HUES6 (cell line): ENCODE data around the gene NOP16.

Source experiments
- H3K27ac ChIP-seq: 2 replicates; pipeline ENCODE4 v1.7.0; 2013; ENCODE audit warnings: low read depth, mild to moderate bottlenecking, low read length, inconsistent platforms
- H3K27me3 ChIP-seq: 2 replicates; pipeline ENCODE4 v1.6.1; 2013; ENCODE audit warnings: low read length; ENCODE audit not compliant: control insufficient read depth, insufficient read depth
- H3K36me3 ChIP-seq: 2 replicates; pipeline ENCODE4 v1.6.1; 2013; ENCODE audit warnings: low read length; ENCODE audit not compliant: control insufficient read depth, insufficient read depth
- H3K4me1 ChIP-seq: 2 replicates; pipeline ENCODE4 v1.6.1; 2013; ENCODE audit warnings: low read length; ENCODE audit not compliant: control insufficient read depth, insufficient read depth
- H3K4me3 ChIP-seq: 2 replicates; pipeline ENCODE4 v1.5.1; 2013; ENCODE audit warnings: low read depth, low read length
- H3K9ac ChIP-seq: one replicate; pipeline ENCODE4 v1.6.1; 2013; ENCODE audit warnings: mild to moderate bottlenecking, low read length
- H3K9me3 ChIP-seq: 2 replicates; pipeline ENCODE4 v1.6.1; 2013; ENCODE audit warnings: low read depth, low read length; ENCODE audit not compliant: control insufficient read depth, insufficient read depth

NOP16 gene

DNA sequence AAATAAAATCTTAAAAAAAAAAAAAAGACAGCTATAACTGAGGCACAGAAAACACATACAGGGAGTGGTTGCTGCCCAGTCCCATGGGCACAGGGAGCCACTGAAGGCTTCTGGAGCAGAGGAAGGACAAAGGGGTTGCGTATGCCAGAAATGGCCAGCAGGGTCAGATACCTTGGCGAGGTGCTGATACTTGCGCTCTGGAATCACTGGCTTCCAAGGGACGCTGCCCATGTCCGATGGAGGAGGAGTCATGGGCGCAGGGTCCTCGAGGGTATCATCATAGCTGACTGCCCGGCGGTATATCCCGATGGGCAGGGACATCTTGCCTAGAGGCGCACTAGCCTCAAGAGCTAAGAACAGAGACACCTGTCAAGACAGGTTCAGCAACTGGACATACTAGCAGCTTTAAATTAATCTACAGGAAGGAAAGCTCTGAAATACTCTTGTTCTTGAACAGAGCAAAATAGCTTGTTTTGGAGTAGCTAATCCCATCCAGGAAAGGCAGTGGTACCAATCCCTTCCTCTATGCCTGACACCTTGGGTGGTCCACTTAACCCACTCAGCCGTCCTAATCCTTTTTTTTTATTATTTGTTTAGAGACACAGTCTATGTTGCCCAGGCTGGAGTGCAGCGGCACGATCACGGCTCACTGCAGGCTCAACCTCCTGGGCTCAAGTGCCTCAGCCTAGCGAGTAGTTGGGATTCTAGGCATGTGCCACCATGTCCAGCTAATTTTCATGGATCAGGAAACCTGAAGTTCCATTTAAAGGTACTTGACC lies 32.8 kb downstream of the NOP16 start:
- Histone ChIP-seq H3K4me3 (no peak overlapping the region), H3K9ac (no peak overlapping the region), H3K27me3 (no peaks in the 10 kb centered on the region), H3K4me1 (no peaks in the 10 kb centered on the region), H3K36me3 (peaks cover 74% of the 10 kb centered on the region), H3K9me3 (no peaks in the 10 kb centered on the region), H3K27ac (no peak overlapping the region)

DNA sequence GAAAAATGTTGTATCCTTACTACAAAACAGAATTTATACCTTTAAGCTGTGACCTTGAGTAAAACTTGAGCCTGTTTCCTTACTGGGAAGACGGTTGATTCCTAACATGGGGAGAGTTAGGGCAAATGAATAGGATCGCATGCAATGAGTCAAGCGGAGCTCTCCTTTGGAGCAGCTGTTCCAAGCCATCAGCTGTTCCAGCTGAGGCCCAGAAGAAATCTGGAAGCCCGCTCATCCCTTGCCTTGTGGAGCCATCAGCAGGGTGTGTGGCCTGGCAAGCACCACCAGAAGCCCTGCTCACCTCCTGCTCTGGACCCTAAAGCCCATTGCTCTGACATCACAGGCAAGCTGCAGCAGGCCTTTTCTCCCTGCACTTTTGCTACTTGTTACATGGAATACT lies 34.9 kb downstream of the NOP16 start:
- H3K9ac ChIP-seq: no peak overlapping the region
- no peaks in the 10 kb centered on the region for H3K9me3 ChIP-seq
- H3K4me1 ChIP-seq: no peaks in the 10 kb centered on the region
- no peak overlapping the region for H3K27ac ChIP-seq
- peaks cover 88% of the 10 kb centered on the region for H3K36me3 ChIP-seq
- no peak overlapping the region for H3K4me3 ChIP-seq
- H3K27me3 ChIP-seq: no peaks in the 10 kb centered on the region

DNA sequence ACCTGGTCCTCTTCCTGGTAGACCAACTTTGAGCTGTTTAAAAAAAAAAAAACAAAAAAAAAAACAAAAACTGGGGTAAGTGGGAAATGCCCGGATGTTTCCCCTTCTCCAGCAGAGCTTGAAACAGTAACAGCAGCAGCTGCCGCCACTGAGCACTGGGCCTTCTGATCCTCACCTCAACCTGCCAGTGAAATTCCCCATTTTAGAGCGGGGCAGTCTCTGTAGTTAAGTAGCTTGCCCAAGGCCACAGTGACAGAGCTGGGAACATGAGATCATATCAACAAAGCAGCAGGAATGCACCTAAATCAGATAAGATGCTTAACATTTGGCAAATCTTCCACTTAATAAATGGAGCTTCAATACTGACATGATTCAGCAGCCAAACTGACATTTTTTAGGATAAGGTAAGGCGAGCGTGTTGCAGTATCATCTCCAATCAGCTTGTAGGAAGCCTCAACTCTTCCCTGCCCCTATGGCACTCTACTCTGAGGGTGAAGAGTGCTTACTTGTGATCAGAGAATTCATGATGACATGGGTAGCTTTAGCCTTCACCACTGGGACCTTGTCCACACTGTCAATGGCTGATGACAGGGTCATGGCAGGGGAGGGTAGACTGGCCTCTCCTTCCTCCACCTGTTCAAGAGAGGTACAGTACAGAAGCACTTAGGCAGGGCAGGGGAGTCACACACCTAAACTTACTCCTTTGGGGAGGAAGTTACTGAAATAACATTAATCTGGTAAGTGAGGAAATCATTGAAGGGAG lies 36.1 kb downstream of the NOP16 start:
- Histone ChIP-seq H3K4me3 (no peak overlapping the region), H3K36me3 (peaks cover 91% of the 10 kb centered on the region), H3K4me1 (no peaks in the 10 kb centered on the region), H3K9ac (no peak overlapping the region), H3K27ac (no peak overlapping the region), H3K27me3 (no peaks in the 10 kb centered on the region), H3K9me3 (no peaks in the 10 kb centered on the region)

DNA sequence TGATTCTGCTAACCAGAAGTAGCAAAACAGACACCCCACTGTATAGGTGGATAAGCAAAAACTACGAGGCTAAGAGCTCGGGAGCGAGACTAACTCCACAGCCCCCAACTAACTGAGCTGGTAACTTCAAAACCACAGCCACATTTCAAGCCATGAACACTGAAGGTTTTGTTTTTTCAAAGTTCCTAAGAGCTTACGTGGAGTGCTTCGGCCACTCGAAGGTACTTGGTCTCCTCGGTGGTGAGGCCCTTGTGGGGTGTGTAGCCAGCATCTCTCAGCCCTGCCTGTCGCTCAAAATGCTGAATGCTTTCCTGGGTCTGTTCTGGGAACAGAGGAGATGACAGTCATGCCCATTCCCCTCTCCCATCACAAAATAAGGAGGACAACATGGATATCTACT lies 38.0 kb downstream of the NOP16 start:
- peaks cover 95% of the 10 kb centered on the region for H3K36me3 ChIP-seq
- no peak overlapping the region for H3K9ac ChIP-seq
- no peaks in the 10 kb centered on the region for H3K9me3 ChIP-seq
- no peak overlapping the region for H3K4me3 ChIP-seq
- no peak overlapping the region for H3K27ac ChIP-seq
- no peaks in the 10 kb centered on the region for H3K4me1 ChIP-seq
- no peaks in the 10 kb centered on the region for H3K27me3 ChIP-seq

DNA sequence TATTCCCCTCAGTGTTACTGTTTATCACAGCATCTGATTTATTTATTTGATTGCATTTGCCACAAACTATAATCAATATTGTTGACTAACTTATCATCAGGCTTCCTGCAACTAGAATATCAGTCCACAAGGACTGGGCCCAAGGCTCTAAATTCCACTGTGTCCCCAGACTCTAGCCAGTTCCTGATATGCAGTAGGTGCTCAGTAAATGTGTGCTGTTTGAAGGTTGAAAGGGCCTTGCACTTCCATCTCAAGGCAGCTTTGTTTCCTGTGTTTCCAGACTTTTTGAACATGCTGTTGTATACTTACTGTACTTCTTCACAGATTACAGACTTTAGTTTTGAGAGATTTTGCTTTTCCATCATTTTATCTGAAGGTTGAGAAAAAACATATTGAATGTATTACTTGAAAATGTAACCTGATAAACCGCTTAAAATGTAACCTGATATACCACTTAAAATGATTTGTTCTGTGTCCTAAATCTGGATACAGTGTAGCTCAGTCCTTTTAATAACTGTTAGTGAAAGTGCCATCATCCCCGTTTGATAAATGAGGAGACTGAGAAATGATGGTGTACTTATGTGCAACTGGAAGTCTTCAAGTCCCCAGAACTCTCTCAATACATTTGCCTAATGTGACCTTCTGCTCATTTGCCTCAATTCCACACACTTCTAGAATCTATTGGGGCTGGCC lies 45.5 kb downstream of the NOP16 start:
- Histone ChIP-seq H3K9me3 (no peaks in the 10 kb centered on the region), H3K36me3 (peaks cover 38% of the 10 kb centered on the region), H3K27ac (no peak overlapping the region), H3K4me3 (no peak overlapping the region), H3K4me1 (no peaks in the 10 kb centered on the region), H3K27me3 (no peaks in the 10 kb centered on the region), H3K9ac (no peak overlapping the region)

DNA sequence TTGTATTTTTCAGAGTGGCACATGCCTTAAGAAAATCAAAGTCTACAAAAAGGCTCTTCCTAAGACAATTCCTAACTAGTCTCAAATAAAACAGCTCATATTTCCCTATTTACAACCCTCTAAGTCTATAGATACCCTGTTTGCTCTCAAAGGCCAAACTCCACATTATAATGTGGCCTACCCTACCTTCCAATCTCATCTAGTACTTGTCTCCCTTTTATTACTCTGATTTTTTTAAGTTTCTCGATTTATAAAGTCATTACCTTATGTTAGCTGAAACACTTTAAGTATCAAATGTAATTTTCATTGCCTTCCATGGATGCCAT lies 46.3 kb downstream of the NOP16 start:
- Histone ChIP-seq H3K4me3 (no peak overlapping the region), H3K27ac (no peak overlapping the region), H3K36me3 (peaks cover 31% of the 10 kb centered on the region), H3K9ac (no peak overlapping the region), H3K27me3 (no peaks in the 10 kb centered on the region), H3K9me3 (no peaks in the 10 kb centered on the region), H3K4me1 (no peaks in the 10 kb centered on the region)

DNA sequence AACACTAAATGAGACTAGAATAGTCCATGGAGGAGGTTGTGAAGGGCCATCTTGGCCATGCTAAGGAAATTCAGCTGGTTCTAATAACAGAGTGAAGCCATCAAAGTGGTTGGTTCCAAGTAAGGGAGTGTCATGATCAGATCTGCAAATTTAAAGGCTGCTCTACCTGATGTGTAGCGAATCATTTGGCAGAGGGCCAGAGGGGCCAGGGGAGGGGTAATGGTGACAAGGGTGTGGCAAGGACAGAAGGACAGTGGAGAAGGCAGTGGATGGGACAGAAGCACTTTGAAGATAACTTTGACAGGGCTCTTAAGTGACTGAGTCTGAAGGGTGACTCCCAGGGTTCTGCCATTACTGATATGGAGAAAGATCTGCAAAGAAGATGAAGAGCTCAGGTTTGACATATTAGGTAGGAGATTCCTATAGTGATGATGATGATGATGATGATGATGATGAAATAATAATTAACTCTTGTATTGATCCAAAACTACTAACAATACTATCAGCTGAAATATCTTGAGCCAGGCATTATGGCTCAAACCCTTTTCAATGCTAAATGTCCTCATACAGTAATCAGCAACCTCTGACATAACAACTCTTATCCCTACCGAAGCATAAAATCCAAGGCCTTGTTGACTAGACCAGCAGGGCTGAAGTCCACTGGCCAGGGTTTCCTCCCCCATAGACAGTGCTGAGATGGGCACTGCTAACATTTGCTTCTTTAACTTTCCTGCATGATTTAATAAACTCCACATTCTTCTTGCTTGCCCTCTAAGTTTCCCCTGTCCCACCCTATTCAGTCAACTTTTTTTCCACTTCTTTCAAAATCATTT lies 46.9 kb downstream of the NOP16 start:
- no peak overlapping the region for H3K4me3 ChIP-seq
- H3K36me3 ChIP-seq: peaks cover 25% of the 10 kb centered on the region
- H3K9me3 ChIP-seq: no peaks in the 10 kb centered on the region
- no peaks in the 10 kb centered on the region for H3K4me1 ChIP-seq
- no peaks in the 10 kb centered on the region for H3K27me3 ChIP-seq
- H3K27ac ChIP-seq: no peak overlapping the region
- H3K9ac ChIP-seq: no peak overlapping the region

DNA sequence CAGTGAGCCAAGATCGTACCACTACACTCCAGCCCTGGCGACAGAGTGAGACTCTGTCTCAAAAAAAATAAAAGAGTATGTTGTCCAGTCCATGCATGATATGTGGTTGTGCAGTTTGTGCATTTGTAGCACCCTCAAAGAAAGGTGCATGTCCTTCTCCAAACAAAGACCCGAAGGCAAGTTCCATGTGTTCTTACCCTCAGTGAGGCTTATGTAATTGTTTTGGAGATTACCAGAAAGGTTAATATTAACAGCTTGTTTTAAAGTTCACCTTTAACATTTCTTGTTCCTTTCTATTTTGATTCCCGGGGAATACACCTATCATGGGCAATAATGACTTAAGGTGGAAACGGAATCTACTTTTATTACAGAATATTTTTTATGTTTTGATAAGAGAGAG lies 49.1 kb downstream of the NOP16 start:
- Histone ChIP-seq H3K27ac (no peak overlapping the region), H3K9me3 (no peaks in the 10 kb centered on the region), H3K36me3 (peaks cover 4% of the 10 kb centered on the region; the same call in 1 of the 2 replicates), H3K4me3 (no peak overlapping the region), H3K4me1 (no peaks in the 10 kb centered on the region), H3K27me3 (no peaks in the 10 kb centered on the region), H3K9ac (no peak overlapping the region)

DNA sequence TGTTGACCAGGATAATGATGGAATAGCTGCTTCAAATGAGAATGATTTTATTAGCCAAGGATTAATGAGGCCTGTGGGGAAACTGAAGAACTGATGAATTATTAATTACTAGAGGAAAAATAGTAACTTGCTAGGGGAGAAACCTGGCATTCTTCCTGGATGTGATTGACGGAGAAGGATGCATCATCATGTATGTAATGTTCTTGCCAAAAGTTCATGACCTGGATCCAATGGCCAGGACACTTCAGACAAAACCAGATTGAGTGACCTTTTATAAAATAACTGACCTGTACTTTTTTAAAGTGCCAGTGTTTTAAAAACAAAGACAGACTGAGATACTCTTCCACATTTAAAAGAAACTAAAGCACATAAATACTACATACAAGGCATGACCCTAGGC lies 50.5 kb downstream of the NOP16 start:
- H3K9me3 ChIP-seq: no peaks in the 10 kb centered on the region
- no peaks in the 10 kb centered on the region for H3K27me3 ChIP-seq
- H3K4me3 ChIP-seq: no peak overlapping the region
- H3K36me3 ChIP-seq: no peaks in the 10 kb centered on the region
- no peaks in the 10 kb centered on the region for H3K4me1 ChIP-seq
- no peak overlapping the region for H3K9ac ChIP-seq
- no peak overlapping the region for H3K27ac ChIP-seq

DNA sequence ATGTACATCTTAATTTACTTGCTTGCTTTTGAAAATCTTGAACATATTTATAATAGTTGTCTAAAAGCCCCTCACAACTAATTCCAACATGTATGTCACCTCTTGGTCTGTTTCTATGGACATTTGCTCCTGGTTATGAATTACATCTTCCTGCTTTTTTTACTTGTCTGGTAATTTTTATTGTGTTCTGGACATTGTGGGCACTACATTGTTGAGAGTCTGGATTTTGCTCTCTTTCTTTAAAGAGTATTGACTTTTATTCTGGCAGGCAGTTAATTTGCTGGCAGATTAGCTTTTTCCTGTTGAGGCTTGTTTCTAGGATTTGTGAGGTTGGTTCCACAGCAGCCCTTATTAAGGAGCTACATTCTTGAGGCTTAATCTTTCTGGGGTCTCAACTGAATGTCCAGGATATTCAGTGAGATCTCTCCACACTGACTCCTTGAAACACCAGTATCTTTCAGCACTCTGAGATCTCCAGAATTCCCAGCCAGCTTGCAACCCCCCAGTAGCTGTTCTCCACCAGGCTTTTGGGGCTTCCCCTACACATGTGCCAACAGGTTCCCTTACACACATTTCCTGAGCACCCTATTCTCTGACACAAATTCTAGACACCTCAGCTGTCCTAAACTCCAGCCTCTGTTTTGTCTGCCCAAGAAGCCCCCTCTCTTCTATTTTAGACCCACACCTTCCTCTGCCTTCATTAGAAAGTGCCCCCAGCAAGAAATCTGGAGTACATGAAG lies 54.2 kb downstream of the NOP16 start:
- Histone ChIP-seq H3K9me3 (no peaks in the 10 kb centered on the region), H3K4me1 (no peaks in the 10 kb centered on the region), H3K36me3 (no peaks in the 10 kb centered on the region), H3K27ac (no peak overlapping the region), H3K27me3 (no peaks in the 10 kb centered on the region), H3K9ac (no peak overlapping the region), H3K4me3 (no peak overlapping the region)
